Right atrium auricular region (tissue), 2 donors: ENCODE measurements around the gene NHERF2. TPM values are rescaled to one million over a fixed set of nuclear protein-coding genes. Genes with fewer than 3 reads are reported as not detected.

Experiments
- DNase-seq: peaks from one replicate; pipeline ENCODE4 v3.0.0-alpha.2; 2019; ENCODE audit warnings: low spot score
- H3K27ac ChIP-seq, 2 donors: fragments of 200-600 bp; sonication (generic); 1 replicate in 1 of 2; 2 replicates in 1 of 2; pipeline ENCODE4 v1.5.1; 2016 to 2019
- H3K27me3 ChIP-seq, 2 donors: fragments of 200-600 bp; sonication (generic); one replicate each; pipeline versions ENCODE4 v1.5.1 to v1.6.0; 2017 to 2019
- H3K36me3 ChIP-seq: fragments of 200-600 bp; sonication (generic); one replicate; pipeline ENCODE4 v1.5.1; 2016
- H3K4me1 ChIP-seq, 2 donors: fragments of 200-600 bp; sonication (generic); one replicate each; pipeline versions ENCODE4 v1.5.1 to v1.6.0; 2017 to 2019
- H3K4me3 ChIP-seq, 2 donors: fragments of 200-600 bp; sonication (generic); 1 replicate in 1 of 2; 2 replicates in 1 of 2; pipeline ENCODE4 v1.5.1; 2017 to 2019; ENCODE audit warnings: mild to moderate bottlenecking in 1 of 2, moderate library complexity in 1 of 2
- H3K9me3 ChIP-seq, 2 donors: fragments of 200-600 bp; sonication (generic); one replicate each; pipeline ENCODE4 v1.5.1; 2019
- CTCF ChIP-seq, 2 donors: fragments of 200-600 bp; sonication (generic); IDR thresholded peaks; one replicate each; pipeline ENCODE4 v1.5.1; 2019; ENCODE audit warnings: antibody characterized with exemption in 2 of 2
- total RNA-seq, 2 donors: library from RNA; depleted of rRNA; stranded (reverse); fragments of >200 nt; gene quantifications; one replicate each; pipeline ENCODE4 v1.1.0, GENCODE V29; 2016

Gene NHERF2
- total RNA-seq, 2 donors from 2014 or later = 187 to 213 TPM

GRCh38 chr16:2058420-2058819, 31.7 kb downstream of the NHERF2 start:
- Histone ChIP-seq H3K36me3 (peaks cover 43% of the 10 kb centered on the region), H3K27me3 (no peaks in the 10 kb centered on the region), H3K9me3 (no peaks in the 10 kb centered on the region), H3K27ac (no peak overlapping the region), H3K4me3 (no peak overlapping the region), H3K4me1 (no peaks in the 10 kb centered on the region)
- TF ChIP-seq CTCF (IDR thresholded peaks at IDR 0.05) = no peak
- no peak for DNase-seq

GRCh38 chr16:2058872-2059271, 32.2 kb downstream of the NHERF2 start:
- no peak for DNase-seq
- H3K4me3 ChIP-seq = no peak overlapping the region
- TF ChIP-seq CTCF (IDR thresholded peaks at IDR 0.05) = no peak
- H3K4me1 ChIP-seq = no peaks in the 10 kb centered on the region
- no peaks in the 10 kb centered on the region for H3K27me3 ChIP-seq
- H3K27ac ChIP-seq = no peak overlapping the region
- H3K9me3 ChIP-seq = no peaks in the 10 kb centered on the region
- peaks cover 38% of the 10 kb centered on the region for H3K36me3 ChIP-seq

DNA sequence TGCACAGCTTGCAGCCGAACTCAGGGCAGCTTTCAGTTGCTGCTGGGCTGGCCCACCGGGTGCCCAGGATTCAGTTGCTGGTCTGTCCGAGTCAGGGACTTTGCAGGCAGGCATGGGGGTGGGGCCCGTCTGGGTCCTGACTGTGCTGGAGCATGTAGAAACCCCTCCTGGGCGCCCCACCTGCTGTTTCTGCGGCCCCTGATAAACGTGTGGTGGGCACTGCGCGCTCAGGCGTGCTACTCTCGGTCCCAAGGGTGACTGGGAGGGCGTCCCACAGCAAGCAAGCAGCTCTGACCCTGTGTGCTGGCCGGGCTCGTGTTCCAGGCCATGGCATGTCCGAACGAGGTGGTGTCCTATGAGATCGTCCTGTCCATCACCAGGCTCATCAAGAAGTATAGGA, 33.6 kb downstream of the NHERF2 start:
- TF ChIP-seq CTCF (IDR thresholded peaks at IDR 0.05) = no peak
- Histone ChIP-seq H3K27ac (no peak overlapping the region), H3K9me3 (no peaks in the 10 kb centered on the region), H3K4me3 (no peak overlapping the region), H3K36me3 (peaks cover 32% of the 10 kb centered on the region), H3K27me3 (no peaks in the 10 kb centered on the region), H3K4me1 (no peaks in the 10 kb centered on the region)
- no peak for DNase-seq

DNA sequence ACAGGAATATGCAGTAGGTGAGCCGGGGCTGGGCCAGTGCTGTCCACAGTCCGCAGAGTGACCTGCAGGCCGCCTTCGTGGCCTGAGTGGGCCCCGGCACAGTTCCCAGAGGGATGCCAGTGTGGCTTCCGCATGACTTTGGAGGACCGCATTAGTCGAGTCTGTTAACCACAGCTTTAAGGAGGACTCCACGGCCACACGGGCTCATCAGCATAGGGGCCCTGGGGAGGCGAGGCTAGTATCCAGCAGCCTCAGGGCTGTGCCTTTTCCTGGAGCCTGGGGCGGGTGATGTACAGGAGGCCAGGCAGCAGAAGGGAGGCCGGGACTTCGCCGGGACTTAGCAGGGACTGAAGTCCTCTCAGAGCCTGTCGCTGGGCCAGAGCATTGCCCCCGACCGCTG, 34.3 kb downstream of the NHERF2 start:
- Histone ChIP-seq H3K4me1 (no peaks in the 10 kb centered on the region), H3K36me3 (peaks cover 38% of the 10 kb centered on the region)
- DNase-seq = no peak

DNA sequence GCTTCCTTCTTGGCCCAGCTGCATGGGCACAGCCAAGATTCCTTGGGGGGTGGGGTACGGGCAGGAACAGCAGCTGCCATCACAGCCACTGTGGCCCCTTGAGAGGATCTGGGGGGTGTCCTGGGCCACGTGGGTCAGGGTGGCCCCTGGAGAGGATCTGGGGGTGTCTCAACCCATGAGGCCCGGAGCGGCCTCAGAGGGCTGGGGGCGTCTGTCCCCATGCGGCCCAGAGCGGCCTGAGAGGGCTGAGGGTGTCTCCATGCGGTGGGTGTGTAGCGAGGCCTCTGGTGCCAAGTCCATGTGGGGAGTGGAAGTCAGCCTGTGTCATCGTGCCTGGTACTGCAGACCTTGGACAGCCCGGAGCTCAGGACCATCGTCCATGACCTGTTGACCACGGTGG, 34.8 kb downstream of the NHERF2 start:
- Histone ChIP-seq H3K4me1 (no peaks in the 10 kb centered on the region), H3K27me3 (no peaks in the 10 kb centered on the region), H3K9me3 (no peaks in the 10 kb centered on the region), H3K27ac (no peak overlapping the region), H3K4me3 (no peak overlapping the region), H3K36me3 (peaks cover 40% of the 10 kb centered on the region)
- no peak for DNase-seq
- TF ChIP-seq CTCF (IDR thresholded peaks at IDR 0.05) = no peak

More for the DNA sequence above, 34.3 kb downstream of the NHERF2 start:
- TF ChIP-seq CTCF (IDR thresholded peaks at IDR 0.05) = no peak
- Histone ChIP-seq H3K4me3 (no peak overlapping the region), H3K27me3 (no peaks in the 10 kb centered on the region), H3K9me3 (no peaks in the 10 kb centered on the region), H3K27ac (no peak overlapping the region)

- DNase-seq = no peak
- Histone ChIP-seq H3K9me3 (no peaks in the 10 kb centered on the region), H3K27me3 (no peaks in the 10 kb centered on the region), H3K4me3 (no peak overlapping the region), H3K4me1 (no peaks in the 10 kb centered on the region), H3K36me3 (peaks cover 40% of the 10 kb centered on the region), H3K27ac (no peak overlapping the region)
- TF ChIP-seq CTCF (IDR thresholded peaks at IDR 0.05) = no peak
These were observed 36.1 kb downstream of the NHERF2 start for GRCh38 chr16:2062801-2063200.
